HK-2 (cell line): Measurements from ENCODE around the gene RNH1.

Source experiments
- DNase-seq: peaks from one replicate; pipeline ENCODE4 v3.0.0-alpha.2; 2018; ENCODE audit not compliant: unreplicated experiment

RNH1 gene

GRCh38 chr11:537622-538430 is 30.8 kb upstream of the RNH1 start:
- no peak for DNase-seq

DNA sequence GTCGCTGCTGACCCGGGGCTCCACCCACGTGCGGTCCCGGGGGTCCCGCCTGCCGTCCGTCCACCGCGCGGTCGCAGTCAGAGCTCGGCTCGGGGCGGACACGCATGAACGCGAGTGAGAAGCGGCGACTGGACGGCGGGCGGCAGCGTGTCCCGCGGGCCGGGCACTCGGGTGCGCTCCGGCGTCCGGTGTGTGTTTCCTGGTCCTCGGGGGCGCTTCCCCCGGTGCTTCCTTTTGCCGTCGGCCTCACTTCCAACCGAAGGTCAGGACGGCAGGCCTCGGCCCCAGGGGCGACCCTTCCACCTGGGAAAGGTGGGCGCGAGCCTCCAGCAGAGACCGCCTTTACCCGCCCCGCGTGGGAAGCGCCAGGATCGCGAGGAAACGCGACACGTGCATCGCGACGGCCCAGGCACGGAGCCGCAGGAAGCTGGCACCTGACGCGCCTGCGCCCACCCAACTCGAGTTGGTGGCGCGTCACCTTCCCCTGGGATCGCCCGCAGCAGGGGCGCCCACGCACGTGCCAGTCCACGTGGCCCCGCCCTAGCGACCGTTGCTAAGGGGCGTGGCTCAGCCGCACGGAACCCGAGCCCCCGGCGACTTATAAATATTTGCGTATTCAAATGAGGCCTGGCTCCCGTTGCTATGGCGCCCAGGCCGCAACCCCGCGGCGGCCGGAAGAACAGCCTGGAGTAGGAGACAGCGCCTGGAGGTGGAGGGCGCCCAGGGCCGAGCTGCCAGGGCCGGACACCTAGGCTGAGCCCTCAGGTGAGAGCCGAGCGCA is 30.0 kb upstream of the RNH1 start, which contains the start of gene LRRC56:
Gene LRRC56, plus strand, starts transcription at position 687 of the 781 bp plus-strand sequence. CDS start 3,158 bp downstream, outside the sequence.
- DNase-seq = peak; percentile 79

DNA sequence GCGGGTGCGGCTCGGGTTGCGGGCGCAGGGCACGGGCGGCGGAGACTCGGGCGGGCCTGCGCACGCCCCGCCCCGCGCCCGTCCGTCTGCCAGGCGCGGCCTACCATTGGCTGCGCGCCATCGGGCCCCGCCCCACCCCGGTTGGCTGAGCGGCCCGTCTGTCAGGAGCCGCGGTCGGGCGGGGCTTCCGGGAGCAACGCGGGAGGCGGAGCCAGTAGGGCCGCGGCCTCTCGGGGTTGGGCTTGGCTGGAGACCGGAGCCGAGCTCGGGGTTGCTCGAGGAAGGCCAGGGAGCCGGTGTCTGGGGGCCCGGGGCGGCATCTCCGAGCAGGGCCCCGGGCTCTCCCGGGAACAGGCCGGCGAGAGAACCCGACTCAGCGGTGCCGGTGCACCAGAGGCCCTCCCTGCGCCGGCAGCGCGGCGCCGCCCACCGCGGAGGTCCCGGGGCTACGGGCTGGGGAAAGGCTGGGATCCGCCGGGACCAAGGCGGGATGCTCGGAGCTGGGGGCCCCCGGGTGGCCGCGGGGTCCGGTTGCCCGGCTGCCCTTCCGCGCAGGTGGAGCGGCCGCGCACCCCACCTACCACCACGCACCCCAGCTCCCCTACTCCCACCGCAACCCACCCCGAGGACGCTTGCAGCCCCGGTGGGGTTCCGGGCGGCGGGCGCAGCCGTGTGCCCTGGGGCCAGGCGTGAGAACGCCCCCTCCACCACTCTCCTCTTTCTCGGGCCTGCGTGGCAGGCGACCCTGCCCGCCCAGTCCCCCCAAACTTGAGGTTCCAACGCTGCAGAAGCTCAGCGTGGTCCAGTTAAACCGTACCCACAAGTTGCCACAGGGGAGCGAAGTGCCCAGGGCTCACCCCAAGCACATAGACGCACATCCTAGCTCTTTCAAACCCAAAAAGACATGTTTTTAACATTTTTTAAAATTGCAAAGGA is 28.7 kb upstream of the RNH1 start, which contains the start of gene HRAS:
Gene HRAS, minus strand, starts transcription at position 58 of the 936 bp plus-strand sequence.
- DNase-seq = peak; percentile 92

DNA sequence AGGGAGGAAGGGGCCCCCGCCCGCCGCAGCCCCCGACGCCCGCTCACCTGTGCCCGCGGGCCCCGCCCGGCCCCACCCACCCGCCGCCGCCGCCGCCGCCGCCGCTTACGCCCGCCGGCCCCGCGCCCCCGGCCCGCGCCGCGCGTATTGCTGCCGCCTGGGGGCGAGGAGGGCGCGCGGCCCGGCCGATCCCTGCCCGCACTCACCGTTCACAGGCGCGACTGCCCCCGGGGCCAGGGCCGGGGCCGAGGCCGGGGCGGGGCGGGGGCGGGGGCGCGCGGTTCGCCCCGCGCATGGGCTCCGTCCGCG is 28.1 kb upstream of the RNH1 start:
- no peak for DNase-seq

GRCh38 chr11:534396-535209 is 27.6 kb upstream of the RNH1 start:
- no peak for DNase-seq

DNA sequence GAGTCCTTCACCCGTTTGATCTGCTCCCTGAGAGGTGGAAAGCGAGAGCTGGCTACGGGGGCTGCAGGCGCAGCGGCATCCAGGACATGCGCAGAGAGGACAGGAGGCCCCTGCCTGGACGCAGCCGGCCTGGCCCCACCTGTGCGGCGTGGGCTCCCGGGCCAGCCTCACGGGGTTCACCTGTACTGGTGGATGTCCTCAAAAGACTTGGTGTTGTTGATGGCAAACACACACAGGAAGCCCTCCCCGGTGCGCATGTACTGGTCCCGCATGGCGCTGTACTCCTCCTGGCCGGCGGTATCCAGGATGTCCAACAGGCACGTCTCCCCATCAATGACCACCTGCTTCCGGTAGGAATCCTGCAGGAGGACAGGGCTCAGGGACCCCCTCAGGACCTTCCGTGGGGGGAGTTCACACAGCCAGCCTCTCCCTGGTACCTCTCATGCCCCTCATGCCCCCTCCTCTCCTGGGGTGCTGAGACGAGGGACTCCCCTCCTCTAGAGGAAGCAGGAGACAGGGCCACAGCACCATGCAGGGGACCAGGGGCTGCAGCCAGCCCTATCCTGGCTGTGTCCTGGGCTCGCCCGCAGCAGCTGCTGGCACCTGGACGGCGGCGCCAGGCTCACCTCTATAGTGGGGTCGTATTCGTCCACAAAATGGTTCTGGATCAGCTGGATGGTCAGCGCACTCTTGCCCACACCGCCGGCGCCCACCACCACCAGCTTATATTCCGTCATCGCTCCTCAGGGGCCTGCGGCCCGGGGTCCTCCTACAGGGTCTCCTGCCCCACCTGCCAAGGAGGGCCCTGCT is 26.7 kb upstream of the RNH1 start:
- DNase-seq = no peak

GRCh38 chr11:532986-533585 is 26.0 kb upstream of the RNH1 start:
- DNase-seq = no peak

DNA sequence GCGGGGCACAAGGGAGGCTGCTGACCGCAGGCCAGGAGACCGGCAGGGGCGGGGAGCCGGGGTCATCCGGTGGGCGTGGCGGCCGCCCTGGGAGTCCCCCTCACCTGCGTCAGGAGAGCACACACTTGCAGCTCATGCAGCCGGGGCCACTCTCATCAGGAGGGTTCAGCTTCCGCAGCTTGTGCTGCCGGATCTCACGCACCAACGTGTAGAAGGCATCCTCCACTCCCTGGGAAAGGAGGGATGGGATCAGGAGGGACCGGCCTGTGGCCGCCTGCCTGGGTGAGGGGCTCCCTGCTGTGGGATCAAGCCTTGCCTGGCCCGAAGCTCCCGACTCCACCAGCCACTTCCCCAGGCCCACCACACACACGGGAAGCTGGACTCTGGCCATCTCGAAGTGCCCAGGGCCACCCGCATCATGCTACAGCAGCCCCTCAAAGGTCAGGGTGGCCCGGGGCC is 25.5 kb upstream of the RNH1 start:
- no peak for DNase-seq

- DNase-seq = no peak
Observed at GRCh38 chr11:531919-532526, 25.0 kb upstream of the RNH1 start.

DNA sequence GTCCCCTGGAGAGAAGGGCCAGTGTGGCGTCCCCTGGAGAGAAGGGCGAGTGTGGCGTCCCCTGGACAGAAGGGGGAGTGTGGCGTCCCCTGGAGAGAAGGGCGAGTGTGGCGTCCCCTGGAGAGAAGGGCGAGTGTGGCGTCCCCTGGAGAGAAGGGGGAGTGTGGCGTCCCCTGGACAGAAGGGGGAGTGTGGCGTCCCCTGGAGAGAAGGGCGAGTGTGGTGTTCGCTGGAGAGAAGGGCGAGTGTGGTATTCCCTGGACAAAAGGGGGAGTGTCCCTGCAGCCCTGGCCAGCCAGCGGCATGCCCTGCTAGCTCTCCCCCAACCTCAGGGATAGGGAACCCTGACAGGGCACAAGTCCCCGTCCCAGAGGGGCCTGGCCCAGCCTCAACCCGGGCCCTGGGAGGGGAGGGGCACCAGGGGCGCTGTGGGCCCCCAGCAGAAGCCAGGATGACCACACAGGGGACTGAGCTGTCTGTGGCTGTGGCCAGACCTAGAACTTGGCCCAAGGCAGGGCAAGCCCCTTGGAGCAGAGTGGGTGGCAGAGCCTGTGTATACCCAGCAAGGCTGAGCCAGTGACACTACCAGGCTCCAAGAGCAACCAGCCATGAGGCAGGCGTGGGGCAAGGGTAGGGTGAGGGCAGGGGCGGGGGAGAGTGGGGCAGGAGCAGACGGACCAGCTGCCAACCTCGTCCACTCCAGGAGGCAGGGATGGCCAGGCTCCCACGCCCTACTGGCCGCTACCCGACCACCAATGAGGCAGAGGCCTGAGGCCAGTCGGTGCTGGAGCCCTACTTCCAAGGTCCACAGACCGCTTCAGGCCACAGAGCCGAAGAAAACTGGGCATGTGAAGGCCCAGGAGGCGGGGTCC is 24.2 kb upstream of the RNH1 start:
- DNase-seq = no peak

- no peak for DNase-seq
Observed at GRCh38 chr11:529728-530411, 22.8 kb upstream of the RNH1 start.

DNA sequence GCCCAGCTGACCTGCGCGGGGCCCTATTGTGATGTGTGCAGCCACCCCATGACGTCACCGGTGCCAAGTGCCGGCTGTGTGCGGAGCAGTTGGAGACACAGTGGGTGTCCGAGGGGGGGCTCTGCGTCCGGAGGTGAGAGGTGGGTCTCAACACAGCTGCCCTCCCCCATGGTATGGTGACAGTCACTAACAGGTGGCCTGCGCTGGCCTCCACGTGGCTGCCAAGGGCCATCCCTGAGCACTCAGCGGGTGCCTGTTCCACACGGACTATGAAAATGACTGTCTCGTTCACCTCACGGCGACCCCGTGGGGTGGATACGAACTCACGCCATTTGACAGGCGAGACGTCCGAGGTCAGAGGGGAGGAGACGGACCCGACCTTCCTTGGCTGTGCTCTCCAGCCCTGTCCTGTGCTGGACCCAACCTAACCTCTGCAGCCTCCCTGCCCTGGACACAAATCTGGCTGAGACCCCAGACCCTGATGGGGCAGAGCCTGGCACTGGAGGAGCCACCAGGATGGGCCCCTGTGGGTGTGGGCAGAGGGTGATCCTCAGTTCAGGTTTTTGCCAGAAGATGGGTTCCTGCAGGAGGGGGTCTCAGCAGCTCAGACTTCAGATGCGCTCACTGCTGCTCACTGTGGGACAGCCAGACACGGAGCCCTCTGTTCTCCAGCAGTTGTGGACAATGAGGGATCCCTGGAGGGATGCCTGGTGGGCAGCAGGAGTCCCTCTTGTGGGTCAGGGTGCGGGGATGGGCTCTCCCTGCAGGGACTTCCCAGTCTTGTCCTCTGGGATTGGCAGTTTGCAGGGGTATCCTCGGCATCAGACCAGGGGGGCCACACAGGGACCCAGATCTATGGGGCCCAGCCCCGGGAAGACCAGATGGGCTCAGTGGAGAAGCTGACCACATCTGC is 22.0 kb upstream of the RNH1 start:
- DNase-seq = no peak

DNA sequence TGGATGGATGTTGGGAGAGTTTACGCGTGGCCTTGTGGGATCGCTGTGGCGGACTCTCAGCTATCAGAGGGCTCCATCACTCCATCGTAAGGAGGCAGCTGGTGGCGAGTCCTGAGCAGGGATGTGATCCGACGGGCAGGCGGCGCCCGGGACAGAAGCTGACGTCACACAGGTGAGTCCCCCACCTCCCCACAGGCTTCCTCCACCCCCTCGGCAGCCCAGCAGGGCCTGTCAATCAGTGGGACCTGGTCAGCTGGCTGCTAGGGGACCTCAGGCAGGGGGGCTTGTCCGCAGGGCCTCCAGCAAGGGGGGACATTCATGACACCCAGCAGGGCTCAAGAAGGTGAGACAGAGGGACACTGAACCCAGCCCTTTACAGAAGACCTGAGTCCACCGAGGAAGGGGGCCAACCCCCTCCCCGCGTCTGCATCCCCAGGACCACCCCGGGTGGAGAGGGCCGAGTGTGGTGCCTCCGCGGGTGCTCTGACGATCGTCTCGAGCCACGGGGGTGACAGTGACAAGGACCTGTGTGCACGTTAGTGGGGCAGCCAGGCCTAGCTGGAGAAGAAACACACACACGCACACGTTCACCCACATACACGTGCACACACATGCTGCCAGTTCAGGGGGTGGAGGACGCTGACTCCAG is 21.2 kb upstream of the RNH1 start:
- no peak for DNase-seq

DNA sequence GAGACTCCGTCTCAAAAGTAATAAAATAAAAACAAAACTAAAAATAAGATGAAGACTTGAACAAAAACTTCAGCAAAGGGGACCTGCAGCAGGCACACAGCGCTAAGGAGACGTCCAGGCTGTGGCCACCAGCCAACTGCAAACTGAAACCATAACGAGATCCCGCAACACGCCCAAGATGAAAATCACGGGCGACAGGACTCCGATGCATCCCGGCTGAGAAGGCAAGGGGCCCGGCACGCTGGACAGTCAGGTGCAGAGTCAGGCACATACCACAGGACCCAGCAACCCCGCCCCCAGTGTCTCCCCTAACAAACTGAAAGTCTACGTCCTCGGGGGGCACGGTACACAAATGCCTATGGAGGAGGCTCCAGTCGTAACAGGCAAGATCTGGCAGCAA is 19.1 kb upstream of the RNH1 start:
- DNase-seq = no peak

DNA sequence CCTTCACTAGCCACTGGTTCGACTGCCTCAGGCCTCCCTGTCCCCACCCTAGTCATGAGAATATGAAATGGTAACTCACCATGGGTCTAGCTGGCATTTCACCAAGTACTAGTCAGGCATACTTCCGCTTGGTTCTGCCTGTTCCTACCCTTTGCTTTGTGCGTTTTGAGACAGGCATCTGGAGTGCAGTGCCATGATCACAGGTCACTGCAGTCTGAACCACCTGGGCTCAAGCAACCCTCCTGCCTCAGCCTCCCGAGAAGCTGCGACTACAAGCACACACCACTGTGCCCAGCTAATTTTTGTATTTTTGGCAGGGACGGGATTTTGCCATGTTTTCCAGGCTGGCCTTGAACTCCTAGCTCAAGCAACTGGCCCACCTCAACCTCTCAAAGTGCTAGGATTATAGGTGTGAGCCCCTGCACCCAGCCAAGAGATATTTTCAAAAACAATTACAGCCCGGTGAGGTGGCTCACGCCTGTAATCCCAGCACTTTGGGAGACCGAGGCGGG is 14.2 kb upstream of the RNH1 start:
- no peak for DNase-seq
